GM19239 (cell line): ENCODE measurements around the gene LRRTM4.
"Not testable (repeated sequence)": the region's sequence is repeated elsewhere in the genome, so short reads cannot be mapped to it uniquely, and the experiment has no call there.

Experiments used
- DNase-seq: peaks from one replicate; pipeline ENCODE4 v3.0.0; 2011; ENCODE audit warnings: low spot score; ENCODE audit not compliant: insufficient read length
- FAIRE-seq: peaks from 2 replicates; lab custom pipeline; 2011; peaks lifted over from hg19 to GRCh38; lab: Jason Lieb, UNC

LRRTM4 gene

GRCh38 chr2:77190721-77191346 lies 331.3 kb downstream of the LRRTM4 start:
- DNase-seq, result no peak
- FAIRE-seq, result no peak

GRCh38 chr2:77185052-77185451 lies 337.1 kb downstream of the LRRTM4 start:
- no peak for DNase-seq
- no peak for FAIRE-seq

- DNase-seq (no peak), FAIRE-seq (no peak)
Observed at GRCh38 chr2:77179297-77179696, 342.9 kb downstream of the LRRTM4 start.

GRCh38 chr2:77175266-77175780 lies 346.9 kb downstream of the LRRTM4 start:
- not testable (repeated sequence) for FAIRE-seq, DNase-seq

GRCh38 chr2:77169426-77169825 lies 352.8 kb downstream of the LRRTM4 start:
- FAIRE-seq, result no peak
- no peak for DNase-seq

- not testable (repeated sequence) for DNase-seq, FAIRE-seq
Observed at GRCh38 chr2:77164021-77164420, 358.2 kb downstream of the LRRTM4 start.

GRCh38 chr2:77161009-77161408 lies 361.2 kb downstream of the LRRTM4 start:
- FAIRE-seq (no peak), DNase-seq (no peak)

- FAIRE-seq, result no peak
- DNase-seq, result no peak
Observed at GRCh38 chr2:77156599-77156998, 365.6 kb downstream of the LRRTM4 start.

- no peak for FAIRE-seq
- DNase-seq, result no peak
Observed at GRCh38 chr2:77155511-77155910, 366.7 kb downstream of the LRRTM4 start.

GRCh38 chr2:77149565-77149964 lies 372.6 kb downstream of the LRRTM4 start:
- no peak for FAIRE-seq

GRCh38 chr2:77147153-77147552 lies 375.0 kb downstream of the LRRTM4 start:
- FAIRE-seq (no peak), DNase-seq (no peak)

More at GRCh38 chr2:77149565-77149964, 372.6 kb downstream of the LRRTM4 start:
- DNase-seq, result no peak

GRCh38 chr2:77144772-77145171 lies 377.4 kb downstream of the LRRTM4 start:
- DNase-seq (no peak), FAIRE-seq (no peak)

- DNase-seq (no peak), FAIRE-seq (no peak)
Observed at GRCh38 chr2:77142141-77142540, 380.0 kb downstream of the LRRTM4 start.

GRCh38 chr2:77128479-77128878 lies 393.7 kb downstream of the LRRTM4 start:
- FAIRE-seq, DNase-seq: not testable (repeated sequence)

GRCh38 chr2:77127345-77127744 lies 394.8 kb downstream of the LRRTM4 start:
- DNase-seq (no peak), FAIRE-seq (no peak)

GRCh38 chr2:77121518-77121917 lies 400.7 kb downstream of the LRRTM4 start:
- no peak for FAIRE-seq
- no peak for DNase-seq

- DNase-seq (no peak), FAIRE-seq (no peak)
Observed at GRCh38 chr2:77119333-77119732, 402.8 kb downstream of the LRRTM4 start.

GRCh38 chr2:77108915-77109314 lies 413.3 kb downstream of the LRRTM4 start:
- no peak for FAIRE-seq
- DNase-seq, result no peak

- no peak for FAIRE-seq
- no peak for DNase-seq
Observed at GRCh38 chr2:77105008-77105407, 417.2 kb downstream of the LRRTM4 start.

- no peak for DNase-seq
- no peak for FAIRE-seq
Observed at GRCh38 chr2:77104554-77104953, 417.6 kb downstream of the LRRTM4 start.

- DNase-seq (no peak), FAIRE-seq (no peak)
Observed at GRCh38 chr2:77102927-77103326, 419.2 kb downstream of the LRRTM4 start.

- DNase-seq (no peak), FAIRE-seq (no peak)
Observed at GRCh38 chr2:77101796-77102452, 420.3 kb downstream of the LRRTM4 start.
